Activated CD4-positive, alpha-beta memory T cell treated with anti-CD3 and anti-CD28 coated beads, Interleukin-2, amount 10 ng/mL, durations not matched to agents 7 days and 5 days (primary cell): ENCODE data around the gene GDF9. TPM values are rescaled to one million over a fixed set of nuclear protein-coding genes. Genes with fewer than 3 reads are reported as not detected.
A peak's percentile ranks its signal among the peaks of the same experiment; 100 is the strongest.

ENCODE experiments used
- CTCF ChIA-PET: fragments of 350-600 bp; sonication (Branson Sonifier 250); formaldehyde crosslinking; loops from one replicate; lab custom pipeline; 2021; ENCODE audit warnings: antibody characterized with exemption, inconsistent platforms; lab: Charles Lee
- POLR2A ChIA-PET: fragments of 350-600 bp; sonication (Branson Sonifier 250); formaldehyde crosslinking; loops from one replicate; lab custom pipeline; 2021; ENCODE audit warnings: antibody characterized with exemption; lab: Charles Lee
- DNase-seq: peaks from one replicate; pipeline ENCODE4 v3.0.0-alpha.2; 2020
- H3K27ac Mint-ChIP-seq: one replicate; pipeline ENCODE4 v1.8.0; 2021; ENCODE audit warnings: mild to moderate bottlenecking, mixed read lengths
- H3K27me3 Mint-ChIP-seq: one replicate; pipeline ENCODE4 v1.8.0; 2021; ENCODE audit warnings: mixed read lengths
- H3K36me3 Mint-ChIP-seq: one replicate; pipeline ENCODE4 v1.8.0; 2021; ENCODE audit warnings: low read depth, mixed read lengths
- H3K4me1 Mint-ChIP-seq: one replicate; pipeline ENCODE4 v1.8.0; 2021; ENCODE audit warnings: mixed read lengths
- H3K4me3 Mint-ChIP-seq: one replicate; pipeline ENCODE4 v1.8.0; 2021; ENCODE audit warnings: mild to moderate bottlenecking, mixed read lengths
- H3K9me3 Mint-ChIP-seq: one replicate; pipeline ENCODE4 v1.8.0; 2021; ENCODE audit warnings: mixed read lengths
- total RNA-seq, 2 experiments: library from RNA; stranded (reverse); gene quantifications; one replicate each; pipeline ENCODE4 v1.2.3, GENCODE V29; 2021

Gene GDF9
- total RNA-seq, 2 experiments from 2014 or later = 0.68 to 1.2 TPM

GRCh38 chr5:132887283-132887682 is 21.0 kb upstream of the GDF9 start:
- H3K36me3 Mint-ChIP-seq = peaks cover 58% of the 10 kb centered on the region
- ChIA-PET CTCF (interaction anchor here (1.0 kb wide), 1 partner anchor 67 kb away, joined by 9 read pairs; no protein-coding TSS in a partner anchor), POLR2A (no interaction called here)
- no peak for DNase-seq
- H3K27me3 Mint-ChIP-seq = no peaks in the 10 kb centered on the region
- no peaks in the 10 kb centered on the region for H3K9me3 Mint-ChIP-seq
- peaks cover 15% of the 10 kb centered on the region for H3K4me1 Mint-ChIP-seq
- no peak overlapping the region for H3K4me3 Mint-ChIP-seq
- no peak overlapping the region for H3K27ac Mint-ChIP-seq

- CTCF ChIA-PET = interaction anchor here (4.8 kb wide), 1 partner anchor 57 kb away, joined by 29 read pairs; the partner anchor contains the start of gene SHROOM1
Observed at GRCh38 chr5:132886064-132886823, 20.0 kb upstream of the GDF9 start.

GRCh38 chr5:132884548-132884947 is 18.3 kb upstream of the GDF9 start:
- H3K27me3 Mint-ChIP-seq = no peaks in the 10 kb centered on the region
- H3K36me3 Mint-ChIP-seq = peaks cover 62% of the 10 kb centered on the region
- no peak overlapping the region for H3K4me3 Mint-ChIP-seq
- ChIA-PET POLR2A (interaction anchor here (2.9 kb wide), 1 partner anchor 18 kb away, joined by 14 read pairs; the partner anchor contains the start of genes GDF9 and UQCRQ), CTCF (interaction anchor here (1.1 to 4.8 kb wide), 5 partner anchors 14 to 55 kb away, joined by 3 to 29 read pairs (median 7); partner anchors contain the start of gene SHROOM1)
- no peaks in the 10 kb centered on the region for H3K9me3 Mint-ChIP-seq
- H3K27ac Mint-ChIP-seq = no peak overlapping the region
- H3K4me1 Mint-ChIP-seq = peaks cover 13% of the 10 kb centered on the region
- no peak for DNase-seq

More at GRCh38 chr5:132886064-132886823, 20.0 kb upstream of the GDF9 start:
- H3K27ac Mint-ChIP-seq = no peak overlapping the region
- no peak overlapping the region for H3K4me3 Mint-ChIP-seq
- H3K36me3 Mint-ChIP-seq = peaks cover 52% of the 10 kb centered on the region
- no peaks in the 10 kb centered on the region for H3K27me3 Mint-ChIP-seq
- peaks cover 15% of the 10 kb centered on the region for H3K4me1 Mint-ChIP-seq
- no peak for DNase-seq
- H3K9me3 Mint-ChIP-seq = no peaks in the 10 kb centered on the region
- POLR2A ChIA-PET = no interaction called here

GRCh38 chr5:132883261-132883834 is 17.1 kb upstream of the GDF9 start:
- peak overlapping the region; percentile 37 for H3K27ac Mint-ChIP-seq
- H3K9me3 Mint-ChIP-seq = no peaks in the 10 kb centered on the region
- no peaks in the 10 kb centered on the region for H3K27me3 Mint-ChIP-seq
- no peak overlapping the region for H3K4me3 Mint-ChIP-seq
- ChIA-PET CTCF (interaction anchor here (1.0 to 4.8 kb wide), 19 partner anchors 9 to 292 kb away, joined by 3 to 29 read pairs (median 5); partner anchors contain the start of genes GDF9, SHROOM1 and UQCRQ), POLR2A (interaction anchor here (1.2 to 2.9 kb wide), 4 partner anchors 10 to 81 kb away, joined by 3 to 14 read pairs (median 4); partner anchors contain the start of genes GDF9, LEAP2, SHROOM1 and UQCRQ)
- peak; percentile 29 for DNase-seq
- H3K36me3 Mint-ChIP-seq = peaks cover 60% of the 10 kb centered on the region
- peaks cover 10% of the 10 kb centered on the region for H3K4me1 Mint-ChIP-seq

DNA sequence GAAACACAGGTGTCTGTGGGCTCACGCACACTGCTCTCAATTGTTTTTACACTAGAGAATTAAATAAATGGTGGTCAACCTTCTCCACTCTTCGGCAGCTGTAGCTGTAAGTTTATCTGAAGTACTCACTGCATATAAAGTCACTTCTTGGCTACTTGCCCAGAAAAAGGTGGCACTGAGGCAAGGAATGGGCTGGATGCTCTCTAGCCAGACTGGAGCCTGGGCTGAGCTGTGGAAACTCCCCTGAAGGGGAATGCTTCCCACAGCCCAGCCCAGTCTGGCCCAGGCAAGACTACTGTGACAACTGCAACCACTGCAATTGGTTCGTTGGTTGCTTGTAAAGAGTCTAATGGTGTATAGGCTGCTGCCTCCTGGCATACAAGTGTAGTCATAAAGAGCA is 11.7 kb upstream of the GDF9 start:
- no peaks in the 10 kb centered on the region for H3K9me3 Mint-ChIP-seq
- H3K4me1 Mint-ChIP-seq = no peaks in the 10 kb centered on the region
- ChIA-PET CTCF (no interaction called here), POLR2A (interaction anchor here (1.1 to 2.0 kb wide), 3 partner anchors 10 to 178 kb away, joined by 3 to 10 read pairs (median 3); partner anchors contain the start of genes GDF9 and UQCRQ)
- H3K27me3 Mint-ChIP-seq = no peaks in the 10 kb centered on the region
- H3K27ac Mint-ChIP-seq = no peak overlapping the region
- H3K36me3 Mint-ChIP-seq = peaks cover 29% of the 10 kb centered on the region
- no peak for DNase-seq
- no peak overlapping the region for H3K4me3 Mint-ChIP-seq

DNA sequence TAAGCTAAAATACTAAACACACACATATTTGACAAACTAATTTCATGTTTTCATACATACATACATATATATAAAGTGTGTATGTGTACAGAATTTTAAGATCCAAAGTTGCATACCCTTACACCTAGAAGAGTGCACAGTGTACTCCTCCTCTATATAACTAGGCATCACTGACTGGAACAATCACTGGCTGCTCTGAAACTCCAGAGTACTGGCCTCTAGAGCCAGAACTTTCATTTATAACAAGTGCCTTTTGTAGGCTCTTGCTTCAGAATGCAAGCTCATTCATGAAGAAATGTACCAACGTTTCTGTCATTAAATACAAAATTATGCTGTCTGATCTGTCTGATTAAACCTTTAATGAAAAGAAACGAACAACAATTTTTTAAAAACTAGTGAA is 11.2 kb upstream of the GDF9 start:
- CTCF ChIA-PET = no interaction called here
- H3K27ac Mint-ChIP-seq = no peak overlapping the region
- H3K36me3 Mint-ChIP-seq = peaks cover 30% of the 10 kb centered on the region
- no peaks in the 10 kb centered on the region for H3K27me3 Mint-ChIP-seq
- no peak for DNase-seq
- no peak overlapping the region for H3K4me3 Mint-ChIP-seq
- H3K9me3 Mint-ChIP-seq = no peaks in the 10 kb centered on the region
- no peaks in the 10 kb centered on the region for H3K4me1 Mint-ChIP-seq
- POLR2A ChIA-PET = interaction anchor here (1.1 to 2.0 kb wide), 3 partner anchors 10 to 178 kb away, joined by 3 to 10 read pairs (median 3); partner anchors contain the start of genes GDF9 and UQCRQ

- H3K4me1 Mint-ChIP-seq = no peaks in the 10 kb centered on the region
- no peak overlapping the region for H3K27ac Mint-ChIP-seq
- H3K36me3 Mint-ChIP-seq = peaks cover 29% of the 10 kb centered on the region
- ChIA-PET POLR2A (interaction anchor here (1.4 to 2.0 kb wide), 2 partner anchors 9 to 16 kb away, joined by 3 to 10 read pairs; partner anchors contain the start of genes GDF9 and UQCRQ), CTCF (no interaction called here)
- DNase-seq = no peak
- H3K4me3 Mint-ChIP-seq = no peak overlapping the region
- H3K27me3 Mint-ChIP-seq = no peaks in the 10 kb centered on the region
- no peaks in the 10 kb centered on the region for H3K9me3 Mint-ChIP-seq
Observed at GRCh38 chr5:132876020-132876759, 9.9 kb upstream of the GDF9 start.

DNA sequence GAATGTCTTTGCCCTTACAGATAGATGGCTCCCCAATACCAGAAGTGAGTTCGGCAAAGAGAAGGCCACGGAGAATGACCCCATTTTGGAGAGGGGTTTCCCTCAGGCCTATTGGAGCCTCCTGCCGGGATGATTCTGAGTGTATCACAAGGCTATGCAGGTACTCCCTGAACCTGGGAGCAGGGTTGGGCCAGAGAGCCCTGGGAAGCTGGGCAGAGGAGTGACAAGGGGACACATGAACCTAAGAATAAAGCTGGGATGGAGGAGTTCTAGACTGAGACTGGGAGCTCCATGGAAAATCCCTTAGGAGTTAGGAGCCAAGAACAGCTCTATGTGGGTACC is 7.6 kb upstream of the GDF9 start:
- POLR2A ChIA-PET = interaction anchor here (1.4 kb wide), 1 partner anchor 9 kb away, joined by 4 read pairs; no protein-coding TSS in a partner anchor
- Mint-ChIP-seq H3K4me3 (no peak overlapping the region), H3K36me3 (peaks cover 34% of the 10 kb centered on the region), H3K9me3 (no peaks in the 10 kb centered on the region), H3K27ac (no peak overlapping the region), H3K27me3 (no peaks in the 10 kb centered on the region), H3K4me1 (no peaks in the 10 kb centered on the region)
- no peak for DNase-seq
- CTCF ChIA-PET = no interaction called here

- Mint-ChIP-seq H3K4me3 (no peak within 1 kb of the TSS), H3K27ac (no peak within 1 kb of the TSS), H3K9me3 (no peaks in the 10 kb centered on the region), H3K4me1 (peaks cover 5% of the 10 kb centered on the region), H3K36me3 (peaks cover 35% of the 10 kb centered on the region), H3K27me3 (no peaks in the 10 kb centered on the region)
- no peak for DNase-seq
- POLR2A ChIA-PET = interaction anchor here (1.4 kb wide), 1 partner anchor 10 kb away, joined by 4 read pairs; no protein-coding TSS in a partner anchor
- CTCF ChIA-PET = interaction anchor here (1.2 to 1.4 kb wide), 2 partner anchors 9 to 10 kb away, joined by 3 to 6 read pairs; no protein-coding TSS in a partner anchor
Observed at GRCh38 chr5:132873119-132873929, 7.1 kb upstream of the GDF9 start, which contains the start of gene LEAP2. Gene LEAP2 (plus strand): TSS chr5:132873668. CDS start chr5:132873695, 27 bp downstream.

GRCh38 chr5:132872788-132873118 is 6.5 kb upstream of the GDF9 start:
- H3K27ac Mint-ChIP-seq = no peak overlapping the region
- H3K27me3 Mint-ChIP-seq = no peaks in the 10 kb centered on the region
- peaks cover 36% of the 10 kb centered on the region for H3K36me3 Mint-ChIP-seq
- no peak overlapping the region for H3K4me3 Mint-ChIP-seq
- ChIA-PET POLR2A (interaction anchor here (1.4 kb wide), 1 partner anchor 11 kb away, joined by 4 read pairs; no protein-coding TSS in a partner anchor), CTCF (interaction anchor here (0.5 to 1.4 kb wide), 3 partner anchors 9 to 139 kb away, joined by 3 to 6 read pairs (median 3); no protein-coding TSS in a partner anchor)
- no peaks in the 10 kb centered on the region for H3K9me3 Mint-ChIP-seq
- peaks cover 9% of the 10 kb centered on the region for H3K4me1 Mint-ChIP-seq
- DNase-seq = no peak

- Mint-ChIP-seq H3K27ac (peak overlapping the region; percentile 23), H3K27me3 (no peaks in the 10 kb centered on the region), H3K9me3 (no peaks in the 10 kb centered on the region), H3K4me1 (peaks cover 16% of the 10 kb centered on the region), H3K4me3 (no peak overlapping the region), H3K36me3 (peaks cover 37% of the 10 kb centered on the region)
- ChIA-PET POLR2A (no interaction called here), CTCF (interaction anchor here (1.2 to 1.4 kb wide), 2 partner anchors 10 to 12 kb away, joined by 3 to 6 read pairs; no protein-coding TSS in a partner anchor)
- DNase-seq = no peak
Observed at GRCh38 chr5:132871459-132872284, 5.4 kb upstream of the GDF9 start.
